Thyroid gland (tissue), 4 donors: ENCODE data around the gene ZNF860.

ENCODE experiments used
- POLR2A ChIP-seq, 2 donors: fragments of 450-650 bp; IDR thresholded peaks; one replicate each; pipeline ENCODE4 v1.6.1; 2017; ENCODE audit warnings: antibody characterized with exemption in 2 of 2, mild to moderate bottlenecking in 2 of 2, moderate library complexity in 1 of 2
- TF ChIP-seq, protein P1 (sequence below), 6 experiments: fragments of 200-600 bp in 3 of 6; fragments of 450-650 bp in 3 of 6; sonication (generic) in 3 of 6; IDR thresholded peaks; one replicate each; pipeline ENCODE4 v1.5.1; 2016 to 2019; ENCODE audit warnings: antibody characterized with exemption in 6 of 6, mild to moderate bottlenecking in 2 of 6, inconsistent platforms in 1 of 6, moderate library complexity in 1 of 6

DNA sequence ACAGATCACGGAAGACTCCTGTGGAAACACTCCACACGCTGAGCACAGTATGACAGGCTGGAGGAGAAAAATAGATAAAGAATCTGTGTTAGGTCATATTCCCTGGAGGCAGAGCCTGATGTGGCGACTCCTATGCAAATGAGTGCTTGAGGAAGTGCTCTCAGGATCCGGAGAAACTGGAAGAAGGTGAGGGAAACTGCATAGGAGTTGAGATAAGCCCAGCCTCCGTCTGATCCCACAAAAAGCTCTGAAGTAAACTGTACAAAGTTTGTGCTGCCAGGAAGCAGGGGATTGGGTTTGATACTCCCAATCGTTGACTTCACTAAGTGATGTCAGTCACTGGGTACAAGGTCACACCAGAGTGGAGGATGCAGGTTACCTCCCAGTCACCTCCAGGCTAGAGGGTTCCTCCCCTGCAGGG is 33.9 kb upstream of the ZNF860 start:
- TF ChIP-seq, protein P1, sequence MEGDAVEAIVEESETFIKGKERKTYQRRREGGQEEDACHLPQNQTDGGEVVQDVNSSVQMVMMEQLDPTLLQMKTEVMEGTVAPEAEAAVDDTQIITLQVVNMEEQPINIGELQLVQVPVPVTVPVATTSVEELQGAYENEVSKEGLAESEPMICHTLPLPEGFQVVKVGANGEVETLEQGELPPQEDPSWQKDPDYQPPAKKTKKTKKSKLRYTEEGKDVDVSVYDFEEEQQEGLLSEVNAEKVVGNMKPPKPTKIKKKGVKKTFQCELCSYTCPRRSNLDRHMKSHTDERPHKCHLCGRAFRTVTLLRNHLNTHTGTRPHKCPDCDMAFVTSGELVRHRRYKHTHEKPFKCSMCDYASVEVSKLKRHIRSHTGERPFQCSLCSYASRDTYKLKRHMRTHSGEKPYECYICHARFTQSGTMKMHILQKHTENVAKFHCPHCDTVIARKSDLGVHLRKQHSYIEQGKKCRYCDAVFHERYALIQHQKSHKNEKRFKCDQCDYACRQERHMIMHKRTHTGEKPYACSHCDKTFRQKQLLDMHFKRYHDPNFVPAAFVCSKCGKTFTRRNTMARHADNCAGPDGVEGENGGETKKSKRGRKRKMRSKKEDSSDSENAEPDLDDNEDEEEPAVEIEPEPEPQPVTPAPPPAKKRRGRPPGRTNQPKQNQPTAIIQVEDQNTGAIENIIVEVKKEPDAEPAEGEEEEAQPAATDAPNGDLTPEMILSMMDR (IDR thresholded peaks at IDR 0.05): no peak
- TF ChIP-seq POLR2A (IDR thresholded peaks at IDR 0.05): no peak
